Smooth muscle cell (in vitro differentiated cells): ENCODE data around the gene PLPPR3. TPM values are rescaled to one million over a fixed set of nuclear protein-coding genes. Genes with fewer than 3 reads are reported as not detected.
"Not testable (repeated sequence)": the region's sequence is repeated elsewhere in the genome, so short reads cannot be mapped to it uniquely, and the experiment has no call there.

Source experiments
- DNase-seq: peaks from one replicate; lab custom pipeline; 2025; ENCODE audit not compliant: unreplicated experiment; lab: John Stamatoyannopoulos, UW
- H2AFZ ChIP-seq: fragments of 200-600 bp; sonication (generic); 2 replicates; pipeline ENCODE4 v1.6.0; 2016; ENCODE audit warnings: antibody characterized with exemption, low read depth, mild to moderate bottlenecking
- H3F3A ChIP-seq: fragments of 200-600 bp; sonication (generic); 2 replicates; pipeline ENCODE4 v1.6.0; 2017; ENCODE audit warnings: antibody characterized with exemption, low read depth
- H3K27ac ChIP-seq: fragments of 200-600 bp; sonication (generic); 2 replicates; pipeline ENCODE4 v1.5.1; 2016; ENCODE audit warnings: low read depth, mild to moderate bottlenecking
- H3K27me3 ChIP-seq: fragments of 200-600 bp; sonication (generic); 2 replicates; pipeline ENCODE4 v1.6.1; 2016; ENCODE audit warnings: low read depth, mild to moderate bottlenecking
- H3K36me3 ChIP-seq: fragments of 200-600 bp; sonication (generic); 2 replicates; pipeline ENCODE4 v1.5.1; 2016; ENCODE audit warnings: low read depth
- H3K4me1 ChIP-seq: fragments of 200-600 bp; sonication (generic); 2 replicates; pipeline ENCODE4 v1.5.1; 2016; ENCODE audit warnings: low read depth
- H3K4me2 ChIP-seq: fragments of 200-600 bp; sonication (generic); 2 replicates; pipeline ENCODE4 v1.6.0; 2016; ENCODE audit warnings: mild to moderate bottlenecking
- H3K4me3 ChIP-seq: fragments of 200-600 bp; sonication (generic); 2 replicates; pipeline ENCODE4 v1.5.1; 2016; ENCODE audit warnings: mild to moderate bottlenecking
- H3K79me2 ChIP-seq: fragments of 200-600 bp; sonication (generic); 2 replicates; pipeline ENCODE4 v1.6.0; 2016; ENCODE audit warnings: low read depth, mild to moderate bottlenecking
- H3K9ac ChIP-seq: fragments of 200-600 bp; sonication (generic); 2 replicates; pipeline ENCODE4 v1.6.0; 2016; ENCODE audit warnings: low read depth
- H3K9me3 ChIP-seq: fragments of 200-600 bp; sonication (generic); replicated peaks from 2 replicates; pipeline ENCODE4 v1.5.1; 2016; ENCODE audit warnings: low read depth
- H4K20me1 ChIP-seq: fragments of 200-600 bp; sonication (generic); 2 replicates; pipeline ENCODE4 v1.6.0; 2016; ENCODE audit warnings: low read depth
- WGBS: methylation state at CpG from one replicate; pipeline ENCODE4 v1.1.7; 2016; ENCODE audit warnings: low lambda C conversion rate; 5-methylcytosine and 5-hydroxymethylcytosine counted together
- polyA plus RNA-seq: library from polyadenylated mRNA; unstranded; fragments of >200 nt; fragmentation: Nextera tagmentation; extraction: Ambion mirVana; gene quantifications from 2 replicates; pipeline ENCODE4 v1.2.1, GENCODE V29; 2016
- total RNA-seq: library from RNA; depleted of rRNA; stranded (reverse); fragments of >200 nt; gene quantifications from 2 replicates; pipeline ENCODE4 v1.2.3, GENCODE V29; 2014
- TF ChIP-seq, protein P1 (sequence below): fragments of 200-600 bp; sonication (generic); IDR thresholded peaks from 2 replicates; pipeline ENCODE4 v1.5.1; 2017; ENCODE audit warnings: borderline replicate concordance, mild to moderate bottlenecking, antibody characterized with exemption; ENCODE audit not compliant: insufficient read depth, poor library complexity, severe bottlenecking

Gene PLPPR3
- total and polyA plus RNA-seq, 2 experiments from 2014 or later, result 6.5 to 13.7 TPM

DNA sequence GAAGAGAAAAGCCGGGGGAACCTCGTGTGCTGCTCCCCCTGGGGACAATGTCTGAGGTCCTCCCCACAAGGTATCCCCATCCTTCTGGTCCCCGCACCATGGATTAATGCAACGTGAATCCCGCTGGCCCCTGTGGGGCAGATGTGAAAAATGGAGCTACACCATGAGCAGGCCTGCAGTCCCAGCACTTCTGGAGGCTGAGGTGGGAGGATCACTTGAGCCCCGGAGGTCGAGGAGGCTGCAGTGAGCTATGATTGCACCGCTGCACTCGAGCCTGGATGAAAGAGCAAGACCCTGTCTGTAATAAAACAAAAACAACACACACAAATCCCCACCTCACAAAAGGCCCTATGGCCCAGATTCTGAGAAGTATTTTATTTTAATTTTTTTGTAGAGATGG is 36.5 kb upstream of the PLPPR3 start:
- Histone ChIP-seq H4K20me1 (no peaks in the 10 kb centered on the region), H3K79me2 (no peaks in the 10 kb centered on the region), H3K9ac (no peak overlapping the region), H2AFZ (no peak overlapping the region), H3K27me3 (peaks cover 32% of the 10 kb centered on the region), H3K4me3 (no peak overlapping the region), H3K4me2 (no peak overlapping the region), H3F3A (no peaks in the 10 kb centered on the region), H3K9me3 (no peaks in the 10 kb centered on the region), H3K36me3 (no peaks in the 10 kb centered on the region), H3K27ac (no peak overlapping the region), H3K4me1 (no peaks in the 10 kb centered on the region)
- DNase-seq, result no peak
- TF ChIP-seq, protein P1, sequence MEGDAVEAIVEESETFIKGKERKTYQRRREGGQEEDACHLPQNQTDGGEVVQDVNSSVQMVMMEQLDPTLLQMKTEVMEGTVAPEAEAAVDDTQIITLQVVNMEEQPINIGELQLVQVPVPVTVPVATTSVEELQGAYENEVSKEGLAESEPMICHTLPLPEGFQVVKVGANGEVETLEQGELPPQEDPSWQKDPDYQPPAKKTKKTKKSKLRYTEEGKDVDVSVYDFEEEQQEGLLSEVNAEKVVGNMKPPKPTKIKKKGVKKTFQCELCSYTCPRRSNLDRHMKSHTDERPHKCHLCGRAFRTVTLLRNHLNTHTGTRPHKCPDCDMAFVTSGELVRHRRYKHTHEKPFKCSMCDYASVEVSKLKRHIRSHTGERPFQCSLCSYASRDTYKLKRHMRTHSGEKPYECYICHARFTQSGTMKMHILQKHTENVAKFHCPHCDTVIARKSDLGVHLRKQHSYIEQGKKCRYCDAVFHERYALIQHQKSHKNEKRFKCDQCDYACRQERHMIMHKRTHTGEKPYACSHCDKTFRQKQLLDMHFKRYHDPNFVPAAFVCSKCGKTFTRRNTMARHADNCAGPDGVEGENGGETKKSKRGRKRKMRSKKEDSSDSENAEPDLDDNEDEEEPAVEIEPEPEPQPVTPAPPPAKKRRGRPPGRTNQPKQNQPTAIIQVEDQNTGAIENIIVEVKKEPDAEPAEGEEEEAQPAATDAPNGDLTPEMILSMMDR, result no peak
- WGBS, result 82% methylated on average over 9 of the region's 9 CpGs

DNA sequence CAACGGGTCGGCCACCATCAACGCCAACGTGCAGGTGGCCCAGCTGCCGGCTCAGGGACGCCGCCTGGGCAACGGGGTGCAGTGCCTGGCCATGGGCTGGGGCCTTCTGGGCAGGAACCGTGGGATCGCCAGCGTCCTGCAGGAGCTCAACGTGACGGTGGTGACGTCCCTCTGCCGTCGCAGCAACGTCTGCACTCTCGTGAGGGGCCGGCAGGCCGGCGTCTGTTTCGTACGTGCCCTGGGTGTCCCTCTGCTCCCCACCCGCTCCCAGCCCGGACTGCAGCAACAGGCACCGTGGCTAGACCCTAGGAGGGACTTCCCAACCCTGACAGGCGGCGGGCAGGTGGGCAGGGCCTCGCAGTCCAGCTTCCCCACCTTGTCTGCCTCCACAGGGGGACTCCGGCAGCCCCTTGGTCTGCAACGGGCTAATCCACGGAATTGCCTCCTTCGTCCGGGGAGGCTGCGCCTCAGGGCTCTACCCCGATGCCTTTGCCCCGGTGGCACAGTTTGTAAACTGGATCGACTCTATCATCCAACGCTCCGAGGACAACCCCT is 33.9 kb upstream of the PLPPR3 start:
- Histone ChIP-seq H3K27ac (no peak overlapping the region), H3K79me2 (no peaks in the 10 kb centered on the region), H2AFZ (no peak overlapping the region), H3K4me2 (no peak overlapping the region), H3K27me3 (peaks cover 9% of the 10 kb centered on the region), H3K4me3 (no peak overlapping the region), H3K4me1 (no peaks in the 10 kb centered on the region), H3K9me3 (no peaks in the 10 kb centered on the region), H3K9ac (no peak overlapping the region), H3K36me3 (no peaks in the 10 kb centered on the region), H4K20me1 (no peaks in the 10 kb centered on the region), H3F3A (peaks cover 1% of the 10 kb centered on the region)
- 88% methylated on average over 38 of the region's 40 CpGs for WGBS
- TF ChIP-seq, protein P1, result no peak
- no peak for DNase-seq

DNA sequence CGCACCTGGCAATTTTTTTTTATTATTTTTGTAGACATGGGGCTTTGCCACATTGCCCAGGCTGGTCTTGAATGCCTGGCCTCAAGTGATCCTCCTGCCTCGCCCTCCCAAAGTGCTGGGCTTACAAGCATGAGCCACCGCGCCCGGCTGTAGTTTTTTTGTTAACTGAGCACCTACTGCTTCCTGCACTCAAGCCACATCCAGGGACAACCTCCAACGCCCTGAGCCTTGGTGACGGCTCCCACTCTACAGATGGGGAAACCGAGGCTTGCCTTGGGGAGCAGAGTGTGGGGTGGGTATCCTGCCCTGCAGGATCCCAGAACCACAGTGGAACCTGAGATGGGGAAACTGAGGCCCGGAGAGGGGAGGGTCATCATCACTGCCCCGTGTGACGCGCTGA is 33.4 kb upstream of the PLPPR3 start:
- H3K27ac ChIP-seq, result no peak overlapping the region
- peaks cover 4% of the 10 kb centered on the region for H3K27me3 ChIP-seq
- peaks cover 6% of the 10 kb centered on the region for H3F3A ChIP-seq
- TF ChIP-seq, protein P1, result no peak
- no peaks in the 10 kb centered on the region for H3K36me3 ChIP-seq
- no peak overlapping the region for H3K4me2 ChIP-seq
- H3K4me3 ChIP-seq, result no peak overlapping the region
- no peaks in the 10 kb centered on the region for H3K4me1 ChIP-seq
- no peak overlapping the region for H3K9ac ChIP-seq
- H4K20me1 ChIP-seq, result no peaks in the 10 kb centered on the region
- DNase-seq, result no peak
- 89% methylated on average over 12 of the region's 12 CpGs for WGBS
- no peak overlapping the region for H2AFZ ChIP-seq
- H3K9me3 ChIP-seq, result no peaks in the 10 kb centered on the region
- H3K79me2 ChIP-seq, result no peaks in the 10 kb centered on the region

DNA sequence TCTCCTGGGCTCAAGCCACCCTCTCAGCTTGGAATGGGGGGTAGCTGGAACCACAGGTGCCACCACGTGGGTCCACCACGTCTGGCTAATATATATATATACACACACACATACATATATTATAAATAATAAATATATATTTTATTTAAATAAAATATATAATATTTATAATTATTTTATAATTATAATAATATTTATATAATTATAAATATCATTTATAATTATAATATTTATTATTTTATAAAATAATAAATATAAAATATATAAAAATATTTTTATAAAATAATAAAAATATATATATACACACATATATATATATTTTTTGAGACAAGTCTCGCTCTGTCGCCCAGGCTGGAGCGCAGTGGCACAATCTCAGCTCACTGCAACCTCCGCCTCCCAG is 32.8 kb upstream of the PLPPR3 start:
- no peak overlapping the region for H3K4me2 ChIP-seq
- peaks cover 8% of the 10 kb centered on the region for H3F3A ChIP-seq
- TF ChIP-seq, protein P1, result no peak
- H3K79me2 ChIP-seq, result no peaks in the 10 kb centered on the region
- H3K36me3 ChIP-seq, result no peaks in the 10 kb centered on the region
- WGBS, result 86% methylated on average over 6 of the region's 6 CpGs
- DNase-seq, result no peak
- no peaks in the 10 kb centered on the region for H3K9me3 ChIP-seq
- no peak overlapping the region for H2AFZ ChIP-seq
- H3K27ac ChIP-seq, result no peak overlapping the region
- H3K9ac ChIP-seq, result no peak overlapping the region
- no peaks in the 10 kb centered on the region for H4K20me1 ChIP-seq
- H3K4me1 ChIP-seq, result no peaks in the 10 kb centered on the region
- H3K27me3 ChIP-seq, result no peaks in the 10 kb centered on the region
- H3K4me3 ChIP-seq, result no peak overlapping the region

DNA sequence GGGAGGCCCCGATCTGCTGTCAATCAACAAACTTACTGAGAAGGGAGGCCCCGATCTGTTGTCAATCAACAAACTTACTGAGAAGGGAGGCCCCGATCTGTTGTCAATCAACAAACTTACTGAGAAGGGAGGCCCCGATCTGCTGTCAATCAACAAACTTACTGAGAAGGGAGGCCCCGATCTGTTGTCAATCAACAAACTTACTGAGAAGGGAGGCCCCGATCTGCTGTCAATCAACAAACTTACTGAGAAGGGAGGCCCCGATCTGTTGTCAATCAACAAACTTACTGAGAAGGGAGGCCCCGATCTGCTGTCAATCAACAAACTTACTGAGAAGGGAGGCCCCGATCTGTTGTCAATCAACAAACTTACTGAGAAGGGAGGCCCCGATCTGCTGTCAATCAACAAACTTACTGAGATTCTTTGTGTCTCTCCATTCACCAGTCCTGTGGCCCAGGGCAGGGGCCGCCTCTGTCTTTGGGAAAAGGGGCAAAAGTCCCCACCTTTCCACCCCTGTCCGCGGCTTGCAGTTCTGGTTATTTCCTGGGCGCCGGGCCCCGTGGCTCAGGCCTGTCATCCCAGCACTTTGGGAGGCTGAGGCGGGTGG is 32.0 kb upstream of the PLPPR3 start:
- not testable (repeated sequence) for H3K36me3 ChIP-seq, DNase-seq, H3K9me3 ChIP-seq, H3K9ac ChIP-seq, H3K79me2 ChIP-seq, H2AFZ ChIP-seq, H3K4me3 ChIP-seq, H3K27me3 ChIP-seq, H4K20me1 ChIP-seq, H3K4me2 ChIP-seq, H3K27ac ChIP-seq, H3K4me1 ChIP-seq, H3F3A ChIP-seq
- WGBS, result 94% methylated on average over 12 of the region's 17 CpGs
